GM12801 (cell line): ENCODE data around the gene CCL16.

ENCODE experiments used
- CTCF ChIP-seq: IDR thresholded peaks from one replicate; pipeline ENCODE4 v1.5.1; 2011; ENCODE audit warnings: control low read depth; ENCODE audit not compliant: insufficient read length; ENCODE audit errors: extremely low read depth

CCL16 gene

GRCh38 chr17:35972066-35972465, 9.2 kb downstream of the CCL16 start:
- TF ChIP-seq CTCF = no peak

GRCh38 chr17:35969558-35970380, 11.5 kb downstream of the CCL16 start:
- TF ChIP-seq CTCF = no peak

- TF ChIP-seq CTCF = no peak
These were observed 12.7 kb downstream of the CCL16 start for GRCh38 chr17:35968520-35969054.

GRCh38 chr17:35965272-35965671, 16.0 kb downstream of the CCL16 start:
- no peak for TF ChIP-seq CTCF

GRCh38 chr17:35963663-35964062, 17.6 kb downstream of the CCL16 start:
- no peak for TF ChIP-seq CTCF

- no peak for TF ChIP-seq CTCF
These were observed 27.6 kb downstream of the CCL16 start for GRCh38 chr17:35953720-35954119.

- TF ChIP-seq CTCF = no peak
These were observed 31.9 kb downstream of the CCL16 start for GRCh38 chr17:35949401-35949800.
